GM21825 (cell line): ENCODE measurements around the gene MNDA.
"Not testable (repeated sequence)": the region's sequence is repeated elsewhere in the genome, so short reads cannot be mapped to it uniquely, and the experiment has no call there.

Experiments used
- ATAC-seq: cut with Tn5 transposase; IDR thresholded peaks from one replicate; pipeline ENCODE4 v1.9.1; 2021; ENCODE audit warnings: mild to moderate bottlenecking, moderate library complexity; ENCODE audit not compliant: unreplicated experiment

MNDA gene

GRCh38 chr1:158836038-158836437 is 4.9 kb downstream of the MNDA start:
- no peak for ATAC-seq

- ATAC-seq = no peak
Observed at GRCh38 chr1:158838660-158839059, 7.5 kb downstream of the MNDA start.

GRCh38 chr1:158839566-158839965 is 8.4 kb downstream of the MNDA start:
- ATAC-seq = no peak

- ATAC-seq = no peak
Observed at GRCh38 chr1:158840236-158840635, 9.1 kb downstream of the MNDA start.

- no peak for ATAC-seq
Observed at GRCh38 chr1:158864595-158864994, 33.4 kb downstream of the MNDA start.

- not testable (repeated sequence) for ATAC-seq
Observed at GRCh38 chr1:158870438-158870837, 39.3 kb downstream of the MNDA start.

- no peak for ATAC-seq
Observed at GRCh38 chr1:158873141-158873540, 42.0 kb downstream of the MNDA start.

- no peak for ATAC-seq
Observed at GRCh38 chr1:158893654-158894053, 62.5 kb downstream of the MNDA start.

- no peak for ATAC-seq
Observed at GRCh38 chr1:158898722-158899121, 67.6 kb downstream of the MNDA start.
